ENCODE measurements around the gene MAGEB3.

Gene MAGEB3

GRCh38 chrX:30280428-30280827, 50.0 kb downstream of the MAGEB3 start:
- no peak for DNase-seq

- no peak for DNase-seq
Measured at GRCh38 chrX:30282527-30282926, 52.1 kb downstream of the MAGEB3 start.

- no peak for DNase-seq
Measured at GRCh38 chrX:30283456-30284200, 53.2 kb downstream of the MAGEB3 start.
